Measurements from ENCODE around the gene CACNB2. TPM values are rescaled to one million over a fixed set of nuclear protein-coding genes. Genes with fewer than 3 reads are reported as not detected.

The CACNB2 gene
- total and polyA plus RNA-seq, 8 donors, result 4.0 to 14.8 (median 11.8) TPM

DNA sequence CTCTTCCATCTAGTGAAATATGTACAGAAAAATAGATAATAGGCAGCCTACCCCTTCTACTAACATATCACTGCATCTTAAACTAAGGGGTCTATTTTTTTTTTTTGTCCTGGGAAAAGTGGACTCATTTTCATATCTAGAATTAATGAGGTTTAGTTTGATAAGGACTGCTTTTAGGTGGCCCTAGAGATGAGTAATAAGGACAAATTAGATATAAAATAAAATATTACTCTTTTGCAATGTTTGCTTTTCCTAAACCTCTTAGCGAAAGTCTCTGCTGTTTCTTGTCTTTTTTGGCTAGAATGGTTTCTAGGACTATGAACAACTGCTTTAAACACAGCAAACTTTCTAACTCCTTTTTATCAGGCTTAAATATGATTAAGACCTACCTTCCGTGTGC, 83.7 kb downstream of the CACNB2 start:
- intact Hi-C loops (cut with DNase I), result no loop called here
- no peaks in the 10 kb centered on the region for H3K27me3 ChIP-seq
- no peak overlapping the region for H3K4me3 ChIP-seq
- H3K36me3 ChIP-seq, result no peaks in the 10 kb centered on the region
- H3K9me3 ChIP-seq, result no peaks in the 10 kb centered on the region
- no peak overlapping the region for H3K27ac ChIP-seq
- ATAC-seq (no peak), DNase-seq (no peak)
- TF ChIP-seq, protein P1, sequence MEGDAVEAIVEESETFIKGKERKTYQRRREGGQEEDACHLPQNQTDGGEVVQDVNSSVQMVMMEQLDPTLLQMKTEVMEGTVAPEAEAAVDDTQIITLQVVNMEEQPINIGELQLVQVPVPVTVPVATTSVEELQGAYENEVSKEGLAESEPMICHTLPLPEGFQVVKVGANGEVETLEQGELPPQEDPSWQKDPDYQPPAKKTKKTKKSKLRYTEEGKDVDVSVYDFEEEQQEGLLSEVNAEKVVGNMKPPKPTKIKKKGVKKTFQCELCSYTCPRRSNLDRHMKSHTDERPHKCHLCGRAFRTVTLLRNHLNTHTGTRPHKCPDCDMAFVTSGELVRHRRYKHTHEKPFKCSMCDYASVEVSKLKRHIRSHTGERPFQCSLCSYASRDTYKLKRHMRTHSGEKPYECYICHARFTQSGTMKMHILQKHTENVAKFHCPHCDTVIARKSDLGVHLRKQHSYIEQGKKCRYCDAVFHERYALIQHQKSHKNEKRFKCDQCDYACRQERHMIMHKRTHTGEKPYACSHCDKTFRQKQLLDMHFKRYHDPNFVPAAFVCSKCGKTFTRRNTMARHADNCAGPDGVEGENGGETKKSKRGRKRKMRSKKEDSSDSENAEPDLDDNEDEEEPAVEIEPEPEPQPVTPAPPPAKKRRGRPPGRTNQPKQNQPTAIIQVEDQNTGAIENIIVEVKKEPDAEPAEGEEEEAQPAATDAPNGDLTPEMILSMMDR (IDR thresholded peaks at IDR 0.05), result no peak
- H3K4me1 ChIP-seq, result no peaks in the 10 kb centered on the region

DNA sequence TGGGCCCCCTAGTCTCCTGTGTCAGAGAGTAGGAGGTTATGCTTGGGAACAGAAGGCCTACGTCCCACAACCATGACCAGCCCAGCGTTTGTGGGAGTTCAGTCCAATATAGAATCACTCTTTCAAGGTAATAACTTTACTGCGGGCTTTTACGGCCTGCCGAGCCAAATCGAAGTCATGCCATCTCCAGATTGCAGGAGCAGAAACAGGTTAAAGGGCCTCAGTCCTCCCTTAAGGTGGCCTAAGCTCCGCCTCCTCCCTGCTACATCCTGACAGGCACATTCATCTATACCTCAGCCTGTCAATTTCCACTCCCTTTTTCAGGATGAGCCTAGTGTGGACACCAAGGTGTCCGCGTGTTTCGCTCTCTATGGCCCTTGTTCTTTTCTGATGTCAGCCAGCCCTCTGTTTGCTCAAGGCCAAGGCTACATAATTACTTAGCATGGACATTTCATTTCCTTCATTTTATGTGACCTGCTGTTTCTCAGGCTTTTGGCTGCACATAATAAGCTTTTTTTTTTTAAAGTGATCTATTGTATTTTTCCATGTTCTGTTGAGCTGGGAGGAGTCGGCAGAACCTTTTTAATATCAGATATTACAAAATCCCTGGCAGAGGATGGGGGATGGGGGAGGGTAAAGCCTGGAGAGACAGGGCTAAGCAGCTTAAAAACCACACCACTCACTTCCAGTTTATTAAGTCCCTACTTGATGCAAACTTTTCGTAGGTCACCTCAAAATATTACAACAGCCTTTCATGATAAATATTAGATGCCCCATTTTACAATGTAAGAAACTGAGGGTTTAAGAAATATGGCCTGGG, 84.6 kb downstream of the CACNB2 start:
- Histone ChIP-seq H3K9me3 (no peaks in the 10 kb centered on the region), H3K4me3 (no peak overlapping the region), H3K27ac (no peak overlapping the region), H3K4me1 (no peaks in the 10 kb centered on the region), H3K36me3 (no peaks in the 10 kb centered on the region), H3K27me3 (no peaks in the 10 kb centered on the region)
- ATAC-seq, result peak; percentile 48
- TF ChIP-seq, protein P1 (IDR thresholded peaks at IDR 0.05), result no peak
- intact Hi-C loops (cut with DNase I), result no loop called here
- peak in 2 of 4 donors; percentile 45 to 68 for DNase-seq

DNA sequence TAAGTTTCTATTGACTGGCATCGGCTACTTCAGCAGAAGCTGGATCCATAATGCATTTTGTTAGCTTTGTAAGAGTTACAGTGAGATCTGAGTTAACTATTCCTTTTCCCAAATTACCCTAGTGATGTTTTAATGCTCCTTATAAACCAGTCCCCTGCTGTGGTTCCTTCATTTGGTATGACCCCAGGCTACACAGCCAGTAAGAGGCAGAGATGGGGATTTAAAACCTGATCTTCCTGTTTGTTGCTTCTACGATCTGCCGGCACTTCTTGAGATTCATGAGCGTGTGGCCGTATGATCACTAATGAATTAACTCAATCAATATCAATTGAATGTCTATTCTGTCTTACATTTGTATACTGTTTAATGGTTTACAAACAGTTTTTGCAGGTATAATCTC, 86.1 kb downstream of the CACNB2 start:
- Histone ChIP-seq H3K4me1 (no peaks in the 10 kb centered on the region), H3K4me3 (no peak overlapping the region), H3K27me3 (no peaks in the 10 kb centered on the region), H3K27ac (no peak overlapping the region), H3K36me3 (no peaks in the 10 kb centered on the region), H3K9me3 (no peaks in the 10 kb centered on the region)
- DNase-seq, result no peak
- intact Hi-C loops (cut with DNase I), result no loop called here
- TF ChIP-seq, protein P1 (IDR thresholded peaks at IDR 0.05), result no peak
- no peak for ATAC-seq

DNA sequence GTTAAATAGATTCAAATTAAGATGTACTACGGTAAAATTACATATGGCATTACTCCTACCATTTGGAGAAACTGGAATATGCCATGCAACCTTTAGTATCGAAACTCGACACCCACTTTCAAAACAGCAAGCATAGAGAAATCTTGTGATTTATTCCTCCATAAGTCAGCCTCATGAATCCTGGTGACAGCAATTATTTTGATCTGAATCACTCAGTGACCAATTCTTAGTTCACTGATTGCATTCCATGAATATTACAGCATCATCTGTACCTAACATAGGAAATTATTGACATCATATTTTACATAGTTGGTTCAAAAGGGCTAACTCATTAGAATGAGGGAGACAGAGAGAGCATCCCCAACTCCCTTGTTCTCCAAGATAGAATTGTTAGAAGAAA, 89.6 kb downstream of the CACNB2 start:
- intact Hi-C loops (cut with DNase I), result no loop called here
- Histone ChIP-seq H3K27ac (no peak overlapping the region), H3K4me1 (no peaks in the 10 kb centered on the region), H3K27me3 (no peaks in the 10 kb centered on the region), H3K4me3 (no peak overlapping the region), H3K9me3 (no peaks in the 10 kb centered on the region), H3K36me3 (no peaks in the 10 kb centered on the region)
- no peak for ATAC-seq
- TF ChIP-seq, protein P1 (IDR thresholded peaks at IDR 0.05), result no peak
- no peak for DNase-seq

DNA sequence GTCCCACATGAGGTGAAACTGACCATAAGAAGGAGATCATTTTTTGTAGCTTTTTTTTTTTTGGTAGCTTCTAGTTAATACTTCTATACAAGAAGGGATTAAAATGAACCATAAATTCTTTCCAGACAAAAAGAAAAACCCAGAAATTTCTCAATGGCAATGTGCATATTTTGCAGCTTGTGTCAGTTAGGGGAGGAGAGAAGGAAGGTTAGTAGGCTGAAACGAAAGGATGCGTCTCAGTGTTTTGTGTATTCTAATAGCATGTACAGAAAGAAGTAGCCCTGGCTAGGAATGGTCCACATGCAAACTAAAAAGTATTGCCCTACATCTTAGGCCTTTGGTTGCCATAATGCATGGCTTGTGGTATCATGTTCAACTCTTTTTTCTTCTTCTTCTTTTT, 90.6 kb downstream of the CACNB2 start:
- Histone ChIP-seq H3K4me3 (no peak overlapping the region), H3K36me3 (no peaks in the 10 kb centered on the region), H3K27me3 (no peaks in the 10 kb centered on the region), H3K9me3 (no peaks in the 10 kb centered on the region), H3K4me1 (no peaks in the 10 kb centered on the region), H3K27ac (no peak overlapping the region)
- TF ChIP-seq, protein P1 (IDR thresholded peaks at IDR 0.05), result no peak
- DNase-seq, result no peak
- intact Hi-C loops (cut with DNase I), result no loop called here
- ATAC-seq, result no peak
